ENCODE results near the gene LMF1.

- TF ChIP-seq POLR2AphosphoS5 (IDR thresholded peaks at IDR 0.05; ENCODE audit: insufficient read depth in 1 of 2, low read depth in 1 of 2) (no peak), POLR2A (IDR thresholded peaks at IDR 0.05) (no peak)
Observed at GRCh38 chr16:991345-991744, 20.6 kb upstream of the LMF1 start.

All from vagina (tissue), 2 donors.